ENCODE data around the gene SP140L.

DNA sequence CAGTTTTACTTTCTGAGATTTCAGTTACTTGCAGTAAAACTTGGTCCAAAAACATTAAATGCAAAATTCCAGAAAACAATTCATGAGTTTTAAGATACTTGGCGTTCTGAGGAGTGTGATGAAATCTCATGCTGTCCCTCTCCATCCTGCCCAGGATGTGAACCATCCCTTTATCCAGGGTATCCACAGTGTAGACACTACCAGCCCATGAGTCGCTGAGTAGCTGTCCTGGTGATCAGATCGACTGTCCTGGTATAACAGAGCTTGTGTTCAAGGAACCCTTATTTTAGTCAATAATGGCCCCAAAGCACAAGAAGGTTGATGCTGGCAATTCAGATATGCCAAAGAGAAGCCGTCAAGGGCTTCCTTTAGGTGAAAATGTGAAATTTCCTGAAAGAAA, 92.2 kb downstream of the SP140L start:
- TF ChIP-seq POLR2AphosphoS5 (IDR thresholded peaks at IDR 0.05), result no peak
- TF ChIP-seq, protein P1, sequence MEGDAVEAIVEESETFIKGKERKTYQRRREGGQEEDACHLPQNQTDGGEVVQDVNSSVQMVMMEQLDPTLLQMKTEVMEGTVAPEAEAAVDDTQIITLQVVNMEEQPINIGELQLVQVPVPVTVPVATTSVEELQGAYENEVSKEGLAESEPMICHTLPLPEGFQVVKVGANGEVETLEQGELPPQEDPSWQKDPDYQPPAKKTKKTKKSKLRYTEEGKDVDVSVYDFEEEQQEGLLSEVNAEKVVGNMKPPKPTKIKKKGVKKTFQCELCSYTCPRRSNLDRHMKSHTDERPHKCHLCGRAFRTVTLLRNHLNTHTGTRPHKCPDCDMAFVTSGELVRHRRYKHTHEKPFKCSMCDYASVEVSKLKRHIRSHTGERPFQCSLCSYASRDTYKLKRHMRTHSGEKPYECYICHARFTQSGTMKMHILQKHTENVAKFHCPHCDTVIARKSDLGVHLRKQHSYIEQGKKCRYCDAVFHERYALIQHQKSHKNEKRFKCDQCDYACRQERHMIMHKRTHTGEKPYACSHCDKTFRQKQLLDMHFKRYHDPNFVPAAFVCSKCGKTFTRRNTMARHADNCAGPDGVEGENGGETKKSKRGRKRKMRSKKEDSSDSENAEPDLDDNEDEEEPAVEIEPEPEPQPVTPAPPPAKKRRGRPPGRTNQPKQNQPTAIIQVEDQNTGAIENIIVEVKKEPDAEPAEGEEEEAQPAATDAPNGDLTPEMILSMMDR (IDR thresholded peaks at IDR 0.05 in 8 of 11, conservative IDR thresholded peaks at IDR 0.05 in 3 of 11), result no peak
